Measurements from ENCODE around the gene FKBP8. TPM values are rescaled to one million over a fixed set of nuclear protein-coding genes. Genes with fewer than 3 reads are reported as not detected.
"Not testable (repeated sequence)": the region's sequence is repeated elsewhere in the genome, so short reads cannot be mapped to it uniquely, and the experiment has no call there.

FKBP8 gene
- total RNA-seq, 2 experiments from 2014 or later = 161 to 163 TPM

DNA sequence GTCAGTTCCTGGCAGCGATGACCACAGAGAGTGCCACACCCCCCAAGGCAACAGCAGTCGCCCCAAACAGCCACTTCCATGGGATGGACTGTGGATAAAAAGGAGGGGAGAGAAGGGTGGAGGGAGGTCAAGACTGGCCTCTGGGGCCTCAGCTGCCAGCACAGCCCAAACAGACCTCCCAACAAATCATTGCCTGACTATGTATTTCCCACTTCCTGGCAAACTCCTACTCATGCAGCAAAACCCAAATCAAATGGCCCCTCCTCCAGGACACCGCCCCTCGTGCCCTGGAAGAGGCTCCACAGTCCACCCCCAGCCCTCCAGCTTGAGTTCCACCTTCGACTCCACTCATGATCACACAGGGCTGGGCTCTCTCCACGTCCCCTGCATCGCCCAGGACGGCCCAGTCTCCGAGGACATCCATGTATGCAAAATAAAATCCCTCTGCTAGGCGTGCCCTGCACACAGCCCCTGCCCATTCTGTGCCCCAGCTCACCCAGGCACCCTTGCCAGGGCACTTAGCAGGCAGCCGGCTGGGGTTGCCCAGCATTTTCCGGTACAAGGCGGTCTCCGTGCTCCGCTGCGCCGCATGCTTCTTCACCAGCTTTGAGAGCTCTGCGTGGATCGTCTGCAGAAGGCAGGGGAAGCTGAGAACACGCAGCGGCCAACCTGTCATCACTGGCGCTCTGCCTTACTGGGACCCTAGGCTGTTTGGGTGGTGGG lies 11.0 kb downstream of the FKBP8 start:
- Mint-ChIP-seq H3K4me1 (ENCODE audit: low read depth) (no peaks in the 10 kb centered on the region), H3K27ac (no peak overlapping the region), H3K4me3 (no peak overlapping the region), H3K27me3 (ENCODE audit: low read depth) (no peaks in the 10 kb centered on the region), H3K9me3 (no peaks in the 10 kb centered on the region), H3K36me3 (ENCODE audit: low read depth) (peaks cover 17% of the 10 kb centered on the region)
- intact Hi-C loops (cut with micrococcal nuclease) = no loop called here
- DNase-seq = no peak
- CTCF ChIA-PET = interaction anchor here (1.0 kb wide), 1 partner anchor 9 kb away, joined by 3 read pairs; no protein-coding TSS in a partner anchor

DNA sequence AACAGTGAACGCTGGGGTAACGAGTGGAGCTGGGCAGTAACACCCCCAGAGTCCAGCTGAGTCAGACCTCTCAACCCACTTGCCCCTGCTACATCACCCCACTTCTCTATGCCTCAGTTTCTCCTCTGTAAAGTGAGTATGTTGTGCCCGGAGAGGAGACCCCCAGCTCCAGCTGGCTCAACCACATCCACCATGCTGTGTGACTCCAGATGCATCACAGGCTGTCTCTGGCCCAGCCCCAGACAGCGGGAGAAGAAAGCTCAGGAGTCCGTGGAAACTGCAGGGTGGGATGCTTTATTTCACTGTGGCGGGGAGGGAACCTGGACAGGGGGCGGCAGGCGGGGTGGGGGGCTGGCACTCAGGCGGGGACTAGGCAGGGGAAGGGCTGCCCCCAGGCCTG lies 11.9 kb downstream of the FKBP8 start:
- peaks cover 14% of the 10 kb centered on the region for H3K36me3 Mint-ChIP-seq (ENCODE audit: low read depth)
- CTCF ChIA-PET = no interaction called here
- H3K4me3 Mint-ChIP-seq = no peak overlapping the region
- intact Hi-C loops (cut with micrococcal nuclease) = no loop called here
- H3K9me3 Mint-ChIP-seq = no peaks in the 10 kb centered on the region
- H3K27ac Mint-ChIP-seq = no peak overlapping the region
- no peaks in the 10 kb centered on the region for H3K4me1 Mint-ChIP-seq (ENCODE audit: low read depth)
- no peak for DNase-seq
- H3K27me3 Mint-ChIP-seq (ENCODE audit: low read depth) = no peaks in the 10 kb centered on the region

DNA sequence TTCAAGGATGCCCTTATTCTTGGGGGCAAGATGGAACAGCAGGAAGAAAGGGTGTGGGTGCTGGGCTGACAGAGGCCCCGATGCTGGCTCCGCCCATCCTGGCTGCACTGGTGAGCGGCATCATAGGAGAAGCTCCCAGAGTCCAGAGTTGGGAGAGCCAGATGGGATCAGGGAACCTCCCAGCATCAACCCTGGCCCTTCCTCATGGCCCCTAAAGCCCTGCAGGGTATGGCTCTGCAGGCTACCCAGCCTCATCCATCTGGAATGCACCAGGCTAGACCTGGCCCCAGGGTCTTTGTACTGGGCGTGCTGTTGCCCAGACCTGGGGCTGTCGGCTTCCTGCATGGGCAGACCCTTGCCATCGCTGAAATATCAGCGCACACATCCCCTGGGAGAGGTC lies 13.6 kb downstream of the FKBP8 start:
- H3K36me3 Mint-ChIP-seq (ENCODE audit: low read depth) = peaks cover 13% of the 10 kb centered on the region
- no peaks in the 10 kb centered on the region for H3K9me3 Mint-ChIP-seq
- no peak for DNase-seq
- no peaks in the 10 kb centered on the region for H3K27me3 Mint-ChIP-seq (ENCODE audit: low read depth)
- no peak overlapping the region for H3K27ac Mint-ChIP-seq
- intact Hi-C loops (cut with micrococcal nuclease) = no loop called here
- CTCF ChIA-PET = interaction anchor here (0.6 kb wide), 1 partner anchor 152 kb away, joined by 5 read pairs; no protein-coding TSS in a partner anchor
- H3K4me1 Mint-ChIP-seq (ENCODE audit: low read depth) = no peaks in the 10 kb centered on the region
- H3K4me3 Mint-ChIP-seq = no peak overlapping the region

DNA sequence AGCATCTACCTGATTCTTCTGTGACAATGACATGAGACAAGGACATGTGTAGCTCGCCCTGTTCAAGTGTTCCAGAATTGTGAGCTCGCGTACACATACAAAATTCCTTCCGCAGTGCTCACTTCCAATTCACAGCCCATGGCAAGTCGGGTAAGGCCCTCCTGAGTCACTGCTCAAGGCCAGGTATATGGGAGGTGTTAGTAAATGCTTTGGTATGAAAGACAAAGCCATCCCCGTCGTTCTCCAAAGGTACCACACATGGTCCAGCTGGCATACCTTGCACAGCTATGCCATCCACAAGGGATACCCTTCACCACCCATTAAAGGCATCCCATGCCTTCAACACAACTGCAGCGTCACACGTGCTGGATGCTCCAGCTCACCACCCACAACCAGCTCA lies 17.1 kb downstream of the FKBP8 start:
- Mint-ChIP-seq H3K4me1 (ENCODE audit: low read depth) (peaks cover 4% of the 10 kb centered on the region), H3K36me3 (ENCODE audit: low read depth) (peaks cover 2% of the 10 kb centered on the region), H3K4me3 (no peak overlapping the region), H3K9me3 (no peaks in the 10 kb centered on the region), H3K27me3 (ENCODE audit: low read depth) (no peaks in the 10 kb centered on the region), H3K27ac (no peak overlapping the region)
- no peak for DNase-seq
- intact Hi-C loops (cut with micrococcal nuclease) = no loop called here
- CTCF ChIA-PET = interaction anchor here (1.3 kb wide), 1 partner anchor 18 kb away, joined by 3 read pairs; the partner anchor contains the start of gene FKBP8

DNA sequence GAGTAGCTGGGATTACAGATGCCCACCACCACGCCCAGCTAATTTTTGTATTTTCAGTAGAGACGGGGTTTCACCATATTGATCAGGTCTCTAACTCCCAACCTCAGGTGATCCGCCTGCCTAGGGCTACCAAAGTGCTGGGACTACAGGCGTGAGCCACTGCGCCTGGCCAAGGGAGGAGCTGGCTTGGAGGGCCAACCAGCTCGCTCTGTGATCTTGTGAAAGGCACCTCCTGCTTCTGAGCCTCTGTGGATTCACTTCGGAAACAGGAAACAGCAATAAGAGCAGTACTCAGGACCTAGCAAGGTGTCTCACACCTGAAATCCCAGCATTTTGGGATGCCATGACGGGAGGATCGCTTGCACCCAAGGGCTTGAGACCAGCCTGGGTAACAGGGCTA lies 19.5 kb downstream of the FKBP8 start:
- Mint-ChIP-seq H3K4me3 (no peak overlapping the region), H3K27ac (no peak overlapping the region), H3K27me3 (ENCODE audit: low read depth) (no peaks in the 10 kb centered on the region), H3K4me1 (ENCODE audit: low read depth) (peaks cover 14% of the 10 kb centered on the region), H3K36me3 (ENCODE audit: low read depth) (peaks cover 1% of the 10 kb centered on the region), H3K9me3 (no peaks in the 10 kb centered on the region)
- intact Hi-C loops (cut with micrococcal nuclease) = loop anchor here (2.0 kb wide), 1 partner anchor 319 kb away; no protein-coding TSS in a partner anchor
- DNase-seq = no peak
- CTCF ChIA-PET = interaction anchor here (0.7 to 1.1 kb wide), 2 partner anchors 18 to 332 kb away, joined by 3 read pairs; no protein-coding TSS in a partner anchor

DNA sequence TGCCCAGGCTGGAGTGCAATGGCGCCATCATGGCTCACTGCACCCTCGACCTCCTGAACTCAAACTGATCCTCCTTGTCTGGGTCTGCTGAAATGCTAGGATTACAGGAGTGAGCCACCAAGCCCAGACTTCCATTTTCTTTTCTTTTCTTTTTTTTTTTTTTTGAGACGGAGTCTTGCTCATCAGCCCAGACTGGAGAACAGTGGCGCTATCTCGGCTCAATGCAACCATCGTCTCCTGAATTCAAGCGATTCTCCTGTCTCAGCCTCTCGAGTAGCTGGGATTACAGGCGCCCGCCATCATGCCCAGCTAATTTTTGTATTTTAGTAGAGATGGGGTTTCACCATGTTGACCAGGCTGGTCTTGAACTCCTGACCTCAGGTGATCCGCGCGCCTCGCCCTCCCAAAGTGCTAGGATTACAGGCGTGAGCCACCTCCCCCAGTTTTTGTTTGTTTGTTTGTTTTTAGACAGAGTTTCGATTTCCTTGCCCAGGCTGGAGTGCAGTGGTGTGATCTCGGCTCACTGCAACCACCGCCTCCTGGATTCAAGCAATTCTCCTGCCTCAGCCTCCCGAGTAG lies 20.4 kb downstream of the FKBP8 start:
- H3K27me3 Mint-ChIP-seq (ENCODE audit: low read depth); DNase-seq; H3K9me3 Mint-ChIP-seq; H3K36me3 Mint-ChIP-seq (ENCODE audit: low read depth): not testable (repeated sequence)
- peaks cover 16% of the 10 kb centered on the region for H3K4me1 Mint-ChIP-seq (ENCODE audit: low read depth)
- CTCF ChIA-PET = interaction anchor here (0.5 to 3.6 kb wide), 6 partner anchors 10 to 740 kb away, joined by 3 to 17 read pairs (median 4); partner anchors contain the start of gene FKBP8
- peak overlapping the region; percentile 66 for H3K4me3 Mint-ChIP-seq
- H3K27ac Mint-ChIP-seq = peak overlapping the region; percentile 84
- intact Hi-C loops (cut with micrococcal nuclease) = loop anchor here (1.0 to 2.0 kb wide), 16 partner anchors 21 to 797 kb away; partner anchors contain the start of genes BORCS8, COPE, DDX49 and JUND

DNA sequence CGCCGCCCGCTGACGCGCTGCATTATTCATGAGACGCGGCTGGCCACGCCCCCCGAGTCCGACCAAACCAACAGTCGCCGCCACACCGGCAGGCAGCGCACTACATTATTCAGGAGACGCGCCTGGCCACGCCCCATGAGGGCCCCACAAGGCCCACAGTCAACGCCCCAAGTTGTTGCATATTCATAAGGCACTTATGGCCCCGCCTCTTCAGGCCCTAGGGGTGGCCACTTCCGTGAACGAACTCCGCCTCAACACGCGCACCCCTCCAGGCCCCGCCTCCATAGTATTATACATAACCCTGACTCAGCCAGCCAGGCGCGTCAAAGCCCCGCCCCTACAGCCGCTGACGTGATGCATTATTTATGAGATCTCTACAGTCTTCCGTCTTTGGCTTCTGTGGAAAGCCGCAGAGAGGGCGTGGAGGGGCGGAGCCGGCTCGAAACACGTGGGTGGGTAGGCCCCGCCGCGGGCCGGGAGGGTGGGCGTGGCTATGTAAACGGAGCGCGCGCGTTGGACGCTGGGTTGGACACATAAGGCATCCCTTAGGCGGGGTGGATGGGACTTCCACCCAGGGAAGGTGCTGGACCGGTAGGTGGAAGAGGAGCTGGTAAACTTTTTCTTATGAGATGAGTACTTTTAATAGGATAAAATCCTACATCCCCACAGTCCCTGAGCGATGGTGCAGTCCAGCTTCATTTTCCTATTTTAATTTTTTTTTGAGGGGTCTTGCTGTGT lies 21.1 kb downstream of the FKBP8 start:
- Mint-ChIP-seq H3K27me3 (ENCODE audit: low read depth) (no peaks in the 10 kb centered on the region), H3K4me1 (ENCODE audit: low read depth) (peaks cover 17% of the 10 kb centered on the region), H3K9me3 (no peaks in the 10 kb centered on the region), H3K4me3 (peak overlapping the region; percentile 85), H3K36me3 (ENCODE audit: low read depth) (peaks cover 1% of the 10 kb centered on the region), H3K27ac (peak overlapping the region; percentile 89)
- CTCF ChIA-PET = interaction anchor here (0.5 to 4.2 kb wide), 8 partner anchors 10 to 739 kb away, joined by 3 to 26 read pairs (median 12); partner anchors contain the start of genes FKBP8, KXD1, REX1BD and UBA52
- intact Hi-C loops (cut with micrococcal nuclease) = loop anchor here (1.0 to 2.0 kb wide), 16 partner anchors 22 to 798 kb away; partner anchors contain the start of genes BORCS8, COPE, DDX49 and JUND
- peak; percentile 100 for DNase-seq

DNA sequence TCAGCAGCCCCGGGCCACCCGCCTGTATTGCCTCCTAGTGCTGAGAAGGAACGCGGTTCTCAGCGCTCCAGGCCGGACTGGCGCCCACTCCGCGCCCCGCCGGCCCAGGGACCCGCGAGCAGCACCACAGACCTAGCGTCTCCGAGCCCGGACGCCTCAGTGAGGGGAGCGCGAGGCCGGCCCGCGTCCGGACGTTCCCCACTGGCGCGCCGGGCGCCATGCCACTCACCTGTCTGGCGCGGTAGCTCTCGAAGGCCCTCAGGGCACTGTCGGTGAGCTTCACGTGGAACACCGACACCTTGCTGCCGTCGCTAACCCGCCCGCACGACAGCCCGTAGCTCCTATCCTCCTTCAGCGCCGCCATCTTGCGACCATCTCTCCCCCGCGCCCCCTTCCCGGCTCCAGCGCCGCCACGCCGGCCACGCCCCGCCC lies 21.7 kb downstream of the FKBP8 start, which contains the start of gene ELL:
Gene ELL (minus strand): TSS at position 379 of the 432 bp plus-strand sequence. CDS start 15 bp downstream, at position 364.
- Mint-ChIP-seq H3K4me3 (peak within 1 kb of the TSS; percentile 85), H3K36me3 (ENCODE audit: low read depth) (peaks cover 1% of the 10 kb centered on the region)

DNA sequence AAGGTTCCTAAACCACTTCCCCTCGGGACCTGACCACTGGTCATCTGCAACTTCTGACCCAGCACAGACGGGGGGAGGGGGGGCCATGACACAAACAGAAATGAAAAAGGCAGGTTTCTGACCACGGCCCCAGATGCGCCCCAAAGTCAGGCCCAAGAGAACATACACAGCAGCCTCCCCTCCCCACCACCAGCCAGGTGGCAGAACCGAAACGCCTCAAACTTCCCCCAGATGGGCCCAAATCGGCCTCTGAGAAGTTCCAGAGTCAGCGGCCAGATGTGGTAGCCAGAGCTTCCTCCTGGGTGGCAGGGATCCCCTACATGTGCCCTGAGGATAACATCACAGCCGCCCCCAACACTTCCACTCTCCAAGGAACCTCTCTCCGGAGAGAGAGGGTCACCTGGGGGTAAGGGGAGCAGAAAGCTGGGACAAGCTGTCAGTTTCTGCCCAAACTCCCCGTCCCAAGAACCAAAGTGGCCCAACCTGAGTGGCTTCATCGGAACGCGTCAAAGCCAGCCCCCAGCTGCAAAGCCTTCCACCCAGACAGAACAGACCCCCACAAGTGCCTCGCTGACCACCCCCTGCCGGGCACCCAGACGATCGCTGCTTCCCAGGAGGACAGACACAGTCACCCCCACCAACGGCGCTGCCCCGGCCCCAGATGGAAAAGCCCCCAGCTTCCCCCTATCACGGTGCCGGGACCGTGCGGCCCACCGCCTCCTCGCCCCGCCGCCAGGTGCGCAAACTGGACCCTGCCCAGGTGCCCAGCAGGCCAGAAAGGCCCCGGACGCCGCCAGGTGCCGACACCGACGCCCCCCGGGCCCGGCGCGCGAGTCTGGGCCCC lies 22.3 kb downstream of the FKBP8 start:
- Mint-ChIP-seq H3K9me3 (no peaks in the 10 kb centered on the region), H3K4me1 (ENCODE audit: low read depth) (peaks cover 27% of the 10 kb centered on the region), H3K36me3 (ENCODE audit: low read depth) (peaks cover 1% of the 10 kb centered on the region), H3K27me3 (ENCODE audit: low read depth) (no peaks in the 10 kb centered on the region), H3K4me3 (peak overlapping the region; percentile 85), H3K27ac (peak overlapping the region; percentile 84)
- CTCF ChIA-PET = interaction anchor here (0.6 to 4.2 kb wide), 18 partner anchors 10 to 639 kb away, joined by 3 to 26 read pairs (median 9); partner anchors contain the start of genes FKBP8, KXD1, REX1BD and UBA52
- intact Hi-C loops (cut with micrococcal nuclease) = loop anchor here (2.0 kb wide), 1 partner anchor 50 kb away; no protein-coding TSS in a partner anchor
- peak; percentile 44 for DNase-seq

More for the DNA sequence above, 21.7 kb downstream of the FKBP8 start, which contains the start of gene ELL:
- H3K27ac Mint-ChIP-seq = peak within 1 kb of the TSS; percentile 89
- no peaks in the 10 kb centered on the region for H3K27me3 Mint-ChIP-seq (ENCODE audit: low read depth)
- CTCF ChIA-PET = interaction anchor here (2.2 to 4.2 kb wide), 6 partner anchors 11 to 67 kb away, joined by 9 to 26 read pairs (median 16); partner anchors contain the start of genes FKBP8, KXD1, REX1BD and UBA52
- no peaks in the 10 kb centered on the region for H3K9me3 Mint-ChIP-seq
- no peak for DNase-seq
- intact Hi-C loops (cut with micrococcal nuclease) = loop anchor here (1.0 to 2.0 kb wide), 17 partner anchors 23 to 799 kb away; partner anchors contain the start of genes BORCS8, COPE, DDX49 and JUND
- peaks cover 20% of the 10 kb centered on the region for H3K4me1 Mint-ChIP-seq (ENCODE audit: low read depth)

DNA sequence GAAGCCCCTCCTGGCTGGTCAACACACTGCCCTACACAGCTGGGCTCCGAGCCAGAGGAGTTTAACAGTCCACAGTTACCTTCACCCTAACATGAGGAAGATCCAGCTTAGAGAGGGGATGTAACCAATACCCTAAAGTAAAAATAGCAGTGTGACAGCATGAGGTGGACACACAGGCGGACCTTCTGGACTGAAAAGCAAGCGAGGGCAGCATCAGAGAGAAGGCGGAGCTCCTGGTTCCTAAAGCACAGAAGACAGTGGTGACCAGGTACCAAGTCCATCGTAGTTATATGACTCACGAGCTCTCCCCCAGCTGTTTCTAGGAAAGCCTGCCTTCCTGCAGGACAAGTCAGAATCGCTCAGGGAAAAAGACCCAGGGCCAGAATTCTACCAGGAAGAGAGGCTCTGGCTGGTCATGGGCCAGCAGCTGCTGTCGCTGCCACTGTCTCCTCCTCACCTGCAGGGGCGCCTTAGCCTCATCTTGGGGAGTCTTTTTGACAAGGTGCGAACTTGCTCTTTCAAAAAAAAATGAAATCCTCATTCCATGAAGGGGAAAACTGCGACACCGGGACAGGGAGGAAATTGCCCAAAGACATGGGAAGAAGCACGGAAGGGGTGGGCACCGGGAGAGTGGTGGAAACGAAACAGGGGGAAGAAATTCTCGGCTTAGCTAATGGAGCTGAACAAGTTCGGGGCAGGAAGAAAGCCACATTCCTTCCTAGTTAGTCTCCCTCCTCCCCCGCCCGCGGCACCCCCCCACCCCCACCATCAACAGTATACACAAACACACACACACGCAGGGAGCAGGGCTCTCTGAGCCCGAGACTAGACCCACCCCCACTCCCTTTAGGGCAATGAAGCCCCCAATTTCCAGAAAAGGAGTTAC lies 23.2 kb downstream of the FKBP8 start:
- H3K27me3 Mint-ChIP-seq (ENCODE audit: low read depth) = no peaks in the 10 kb centered on the region
- intact Hi-C loops (cut with micrococcal nuclease) = loop anchor here (2.0 kb wide), 1 partner anchor 49 kb away; no protein-coding TSS in a partner anchor
- DNase-seq = peak; percentile 76
- peaks cover 34% of the 10 kb centered on the region for H3K4me1 Mint-ChIP-seq (ENCODE audit: low read depth)
- H3K27ac Mint-ChIP-seq = peak overlapping the region; percentile 84
- no peaks in the 10 kb centered on the region for H3K9me3 Mint-ChIP-seq
- H3K36me3 Mint-ChIP-seq (ENCODE audit: low read depth) = peaks cover 1% of the 10 kb centered on the region
- CTCF ChIA-PET = interaction anchor here (0.6 to 4.2 kb wide), 27 partner anchors 8 to 640 kb away, joined by 3 to 26 read pairs (median 6); partner anchors contain the start of genes KXD1, REX1BD and UBA52
- peak overlapping the region; percentile 85 for H3K4me3 Mint-ChIP-seq

Measured in activated naive CD4-positive, alpha-beta T cell treated with anti-CD3 and anti-CD28 coated beads for 36 hours (primary cell).